SK-N-SH (cell line): ENCODE data around the gene DLD. TPM values are rescaled to one million over a fixed set of nuclear protein-coding genes. Genes with fewer than 3 reads are reported as not detected.

ENCODE experiments used
- CTCF ChIA-PET: fragments of 300-600, 350-600 bp; formaldehyde crosslinking; extraction: SDS; loops from one replicate; lab custom pipeline; 2021; lab: Yijun Ruan, JAX
- POLR2A ChIA-PET: fragments of 350-600 bp; sonication (Branson Sonifier 250); formaldehyde crosslinking; extraction: SDS; loops from one replicate; lab custom pipeline; 2020; ENCODE audit warnings: antibody characterized with exemption, inconsistent platforms; lab: Yijun Ruan, JAX
- DNase-seq: peaks from one replicate; pipeline ENCODE4 v3.0.0; 2012
- H2AFZ ChIP-seq: fragments of 200-600 bp; sonication (generic); 2 replicates; pipeline ENCODE4 v1.8.1; 2016; ENCODE audit warnings: antibody characterized with exemption, mild to moderate bottlenecking, low read depth
- H3F3A ChIP-seq: fragments of 200-600 bp; sonication (generic); replicated peaks from 2 replicates; pipeline ENCODE3; 2016; ENCODE audit warnings: antibody characterized with exemption, mild to moderate bottlenecking; ENCODE audit not compliant: insufficient read depth
- H3K27ac ChIP-seq, 2 experiments: fragments of 200-500 bp in 1 of 2; fragments of 200-600 bp in 1 of 2; sonication (Bioruptor generic) in 1 of 2; sonication (generic), shearing (Covaris generic) in 1 of 2; 2 replicates each; pipeline versions ENCODE4 v1.5.1 to v1.6.1; 2014 to 2016; ENCODE audit warnings: low read depth in 2 of 2, inconsistent platforms in 1 of 2, low read length in 1 of 2, mild to moderate bottlenecking in 1 of 2, mixed read lengths in 1 of 2
- H3K27me3 ChIP-seq: fragments of 200-600 bp; sonication (generic), shearing (Covaris generic); 2 replicates; pipeline ENCODE4 v1.6.1; 2016; ENCODE audit warnings: mixed run types; ENCODE audit not compliant: insufficient read depth
- H3K36me3 ChIP-seq, 2 experiments: fragments of 200-500 bp in 1 of 2; fragments of 200-600 bp in 1 of 2; sonication (Bioruptor generic) in 1 of 2; sonication (generic) in 1 of 2; replicated peaks in 1 of 2; 2 replicates each; pipeline versions ENCODE3 to v1.5.1; 2014 to 2016; ENCODE audit warnings: low read length in 1 of 2, mild to moderate bottlenecking in 1 of 2; ENCODE audit not compliant: insufficient read depth in 2 of 2, control insufficient read depth in 1 of 2
- H3K4me1 ChIP-seq, 2 experiments: fragments of 200-500 bp in 1 of 2; fragments of 200-600 bp in 1 of 2; sonication (Bioruptor generic) in 1 of 2; sonication (generic), shearing (Covaris generic) in 1 of 2; 2 replicates each; pipeline versions ENCODE4 v1.5.1 to v1.6.1; 2014 to 2016; ENCODE audit warnings: low read depth in 1 of 2, low read length in 1 of 2, mixed run types in 1 of 2; ENCODE audit not compliant: insufficient read depth in 2 of 2, control insufficient read depth in 1 of 2
- H3K4me2 ChIP-seq: fragments of 200-600 bp; sonication (generic), shearing (Covaris generic); 2 replicates; pipeline ENCODE4 v1.6.1; 2017; ENCODE audit warnings: mixed run types
- H3K4me3 ChIP-seq, 2 experiments: fragments of 200-500 bp in 1 of 2; fragments of 200-600 bp in 1 of 2; sonication (Bioruptor generic) in 1 of 2; sonication (generic), shearing (Covaris generic) in 1 of 2; 2 replicates each; pipeline versions ENCODE4 v1.5.1 to v1.8.1; 2014 to 2016; ENCODE audit warnings: low read depth in 2 of 2, inconsistent platforms in 1 of 2, low read length in 1 of 2, mild to moderate bottlenecking in 1 of 2, mixed read lengths in 1 of 2, moderate library complexity in 1 of 2
- H3K79me2 ChIP-seq: fragments of 200-600 bp; sonication (generic); 2 replicates; pipeline ENCODE4 v1.8.1; 2017; ENCODE audit warnings: mild to moderate bottlenecking; ENCODE audit not compliant: insufficient read depth
- H3K9ac ChIP-seq: fragments of 200-600 bp; sonication (generic); 2 replicates; pipeline ENCODE4 v1.6.1; 2017; ENCODE audit warnings: mixed run types
- H3K9me2 ChIP-seq: fragments of 200-600 bp; sonication (generic); 2 replicates; pipeline ENCODE4 v1.6.1; 2017; ENCODE audit warnings: mixed run types
- H3K9me3 ChIP-seq: fragments of 200-600 bp; sonication (generic); 2 replicates; pipeline ENCODE4 v1.6.1; 2017; ENCODE audit warnings: mixed run types, mild to moderate bottlenecking, moderate library complexity
- H4K20me1 ChIP-seq: fragments of 200-600 bp; sonication (generic); 2 replicates; pipeline ENCODE4 v1.6.1; 2017; ENCODE audit warnings: mild to moderate bottlenecking, mixed run types; ENCODE audit not compliant: insufficient read depth
- CHD2 ChIP-seq: fragments of 150-350 bp; IDR thresholded peaks from 2 replicates; pipeline ENCODE4 v1.6.1; 2018; ENCODE audit warnings: low read length; ENCODE audit not compliant: partially characterized antibody
- ELF1 ChIP-seq: IDR thresholded peaks from 2 replicates; pipeline ENCODE4 v1.4.0; 2012
- EZH2phosphoT487 ChIP-seq: fragments of 200-600 bp; sonication (generic); IDR thresholded peaks from 2 replicates; pipeline ENCODE4 v1.6.1; 2017; ENCODE audit warnings: low read depth, mixed run types, mild to moderate bottlenecking, antibody characterized with exemption, moderate library complexity, borderline replicate concordance
- GABPA ChIP-seq: IDR thresholded peaks from 2 replicates; pipeline ENCODE4 v1.4.0; 2012; ENCODE audit warnings: low read depth, mild to moderate bottlenecking
- GATA2 ChIP-seq: sonication (generic); formaldehyde crosslinking; IDR thresholded peaks from 2 replicates; pipeline ENCODE4 v1.5.0; 2020; ENCODE audit warnings: mild to moderate bottlenecking, missing genetic modification reagents
- JUND ChIP-seq: IDR thresholded peaks from 2 replicates; pipeline ENCODE4 v1.4.0; 2012
- NRF1 ChIP-seq: IDR thresholded peaks from 2 replicates; pipeline ENCODE4 v1.6.1; 2012; ENCODE audit warnings: low read depth, mild to moderate bottlenecking, low read length
- POLR2AphosphoS5 ChIP-seq: IDR thresholded peaks from 2 replicates; pipeline ENCODE4 v1.6.1; 2012; ENCODE audit warnings: low read depth, low read length
- RAD21 ChIP-seq: IDR thresholded peaks from 2 replicates; pipeline ENCODE4 v1.6.1; 2012; ENCODE audit warnings: mild to moderate bottlenecking, low read length
- RFX5 ChIP-seq: IDR thresholded peaks from 2 replicates; pipeline ENCODE4 v1.6.1; 2012; ENCODE audit warnings: mild to moderate bottlenecking, improper control_type of control experiment, low read length
- RXRA ChIP-seq: IDR thresholded peaks from 2 replicates; pipeline ENCODE4 v1.4.0; 2012; ENCODE audit warnings: low read depth, mild to moderate bottlenecking, borderline replicate concordance
- SMC3 ChIP-seq: IDR thresholded peaks from 2 replicates; pipeline ENCODE4 v1.6.1; 2012; ENCODE audit warnings: low read depth, low read length, improper control_type of control experiment
- TAF1 ChIP-seq: IDR thresholded peaks from 2 replicates; pipeline ENCODE4 v1.6.1; 2012; ENCODE audit warnings: low read depth, mild to moderate bottlenecking, low read length, moderate library complexity, borderline replicate concordance
- TEAD4 ChIP-seq: IDR thresholded peaks from 2 replicates; pipeline ENCODE4 v1.4.0; 2012; ENCODE audit warnings: mild to moderate bottlenecking, borderline replicate concordance; ENCODE audit not compliant: insufficient read depth
- WGBS: methylation state at CpG from one replicate; pipeline ENCODE4 v1.1.6; 2017; ENCODE audit warnings: low lambda C conversion rate; 5-methylcytosine and 5-hydroxymethylcytosine counted together
- polyA plus RNA-seq, 3 experiments: library from polyadenylated mRNA; depleted of rRNA; stranded (reverse); fragments of >200 nt; gene quantifications; 2 replicates each; pipeline ENCODE4 v1.2.3, GENCODE V29; 2012
- TF ChIP-seq, protein P1 (sequence below): IDR thresholded peaks from 2 replicates; pipeline ENCODE4 v1.4.0; 2012; ENCODE audit warnings: low read depth
- TF ChIP-seq, protein P2 (sequence below): IDR thresholded peaks from 2 replicates; pipeline ENCODE4 v1.4.0; 2012; ENCODE audit warnings: low read depth, borderline replicate concordance
- TF ChIP-seq, protein P3 (sequence below): fragments of 150-350 bp; IDR thresholded peaks from 2 replicates; pipeline ENCODE4 v1.6.1; 2017; ENCODE audit warnings: antibody characterized with exemption, low read length, low read depth, borderline replicate concordance
- TF ChIP-seq, protein P4 (sequence below): IDR thresholded peaks from 2 replicates; pipeline ENCODE4; 2012
- TF ChIP-seq, protein P5 (sequence below): fragments of 200-600 bp; sonication (generic); IDR thresholded peaks from 2 replicates; pipeline ENCODE4 v1.6.1; 2017; ENCODE audit warnings: antibody characterized with exemption, mild to moderate bottlenecking, moderate library complexity
- TF ChIP-seq, protein P6 (sequence below): IDR thresholded peaks from 2 replicates; pipeline ENCODE4 v1.6.1; 2012; ENCODE audit warnings: mild to moderate bottlenecking, low read depth, low read length, moderate library complexity

The DLD gene
- polyA plus RNA-seq, 1 of the 3 experiments (the other 2 are of a cell fraction), result 140 TPM

DNA sequence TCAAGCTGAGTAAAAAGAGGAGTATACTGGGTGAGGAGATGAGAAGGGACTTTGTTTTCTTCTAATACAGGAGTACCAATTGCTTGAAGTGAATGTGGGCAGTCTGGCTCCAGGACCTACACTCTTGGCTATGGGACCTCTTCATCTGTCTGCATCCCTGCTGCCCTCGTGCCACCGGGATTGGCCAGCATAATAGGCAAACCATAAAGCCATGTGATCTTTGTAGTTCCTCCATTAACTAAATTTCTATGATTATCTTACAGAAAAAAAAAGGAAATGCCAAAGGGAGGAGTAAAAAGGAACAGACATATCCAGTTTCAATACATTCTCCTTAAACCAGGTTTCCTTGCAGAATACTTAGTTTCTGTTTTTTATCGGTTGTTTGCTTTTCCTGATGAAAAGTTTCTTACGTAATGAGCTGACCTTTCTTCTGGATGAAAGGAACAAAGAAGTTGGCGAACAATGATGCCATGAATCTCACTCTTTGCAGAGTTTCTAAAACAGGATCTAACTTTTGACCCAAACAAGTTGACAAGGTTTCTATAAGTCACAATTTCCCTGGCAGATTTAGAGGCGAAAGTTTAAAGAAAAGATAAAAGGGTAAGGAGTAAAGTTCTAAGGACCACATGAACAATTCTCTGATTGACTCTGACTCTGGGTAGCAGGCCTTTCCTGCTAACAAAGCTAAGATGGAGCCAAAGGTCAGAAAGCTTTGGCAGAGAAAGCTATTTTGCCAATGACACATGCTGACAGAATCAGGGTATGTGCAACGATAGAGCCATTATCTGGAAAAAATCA, 57.9 kb downstream of the DLD start (continued):
- TF ChIP-seq, protein P1, sequence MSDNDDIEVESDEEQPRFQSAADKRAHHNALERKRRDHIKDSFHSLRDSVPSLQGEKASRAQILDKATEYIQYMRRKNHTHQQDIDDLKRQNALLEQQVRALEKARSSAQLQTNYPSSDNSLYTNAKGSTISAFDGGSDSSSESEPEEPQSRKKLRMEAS, result peak; percentile 71
- TF ChIP-seq TAF1, result peak; percentile 62; the same call in 1 of the 2 replicates
- peak; percentile 95 for TF ChIP-seq JUND
- TF ChIP-seq, protein P2, sequence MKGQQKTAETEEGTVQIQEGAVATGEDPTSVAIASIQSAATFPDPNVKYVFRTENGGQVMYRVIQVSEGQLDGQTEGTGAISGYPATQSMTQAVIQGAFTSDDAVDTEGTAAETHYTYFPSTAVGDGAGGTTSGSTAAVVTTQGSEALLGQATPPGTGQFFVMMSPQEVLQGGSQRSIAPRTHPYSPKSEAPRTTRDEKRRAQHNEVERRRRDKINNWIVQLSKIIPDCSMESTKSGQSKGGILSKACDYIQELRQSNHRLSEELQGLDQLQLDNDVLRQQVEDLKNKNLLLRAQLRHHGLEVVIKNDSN, result peak; percentile 58; the same call in 1 of the 2 replicates
- TF ChIP-seq RXRA, result peak; percentile 94
- no peak for TF ChIP-seq RFX5
- no peak for TF ChIP-seq SMC3
- no peak for TF ChIP-seq EZH2phosphoT487
- TF ChIP-seq POLR2AphosphoS5, result peak; percentile 83; the same call in 1 of the 2 replicates
- TF ChIP-seq NRF1, result no peak
- peak; percentile 96 for TF ChIP-seq TEAD4
- TF ChIP-seq GATA2 (CRISPR knock-in tag), result no peak
- TF ChIP-seq, all 33 proteins: peak for 19

DNA sequence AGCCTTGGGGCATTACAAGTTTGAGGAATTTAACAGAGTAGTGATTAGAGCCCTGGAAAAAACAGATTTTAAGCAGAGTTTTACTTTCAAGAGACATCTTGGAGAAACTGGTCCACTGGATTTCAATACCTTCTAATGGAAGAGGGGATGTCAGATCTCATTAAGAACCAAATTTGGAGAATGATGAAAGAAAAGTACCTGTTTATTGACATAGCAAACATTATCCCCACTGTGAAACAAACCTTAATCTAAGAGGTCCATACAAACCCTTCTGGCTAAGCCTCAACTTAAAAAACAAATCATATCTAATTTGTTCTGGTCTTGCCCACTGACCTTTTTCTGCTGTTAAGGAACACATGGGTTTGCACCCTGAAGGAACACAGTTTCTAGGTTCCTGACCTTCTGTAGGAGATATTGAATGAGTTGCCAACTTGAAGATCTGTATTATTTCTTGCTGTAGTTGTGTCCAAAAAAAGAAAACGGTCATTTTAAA, 58.5 kb downstream of the DLD start:
- Histone ChIP-seq H3K9me2 (no peaks in the 10 kb centered on the region), H2AFZ (no peak overlapping the region), H3K27me3 (no peaks in the 10 kb centered on the region), H3K36me3 (peaks cover 80 to 83% of the 10 kb centered on the region in 2 experiments), H3K9ac (peak overlapping the region; percentile 34; the same call in 1 of the 2 replicates), H3K4me2 (peak overlapping the region; percentile 31; the same call in 1 of the 2 replicates), H3F3A (peaks cover 83% of the 10 kb centered on the region), H3K4me1 (peaks cover 45 to 71% of the 10 kb centered on the region in 2 experiments), H4K20me1 (peaks cover 4% of the 10 kb centered on the region; the same call in 1 of the 2 replicates), H3K79me2 (peaks cover 26% of the 10 kb centered on the region; the same call in 1 of the 2 replicates), H3K9me3 (no peaks in the 10 kb centered on the region), H3K4me3 (no peak overlapping the region), H3K27ac (peak overlapping the region; percentile 89 to 93; a peak in 3 of 4 replicates)
- ChIA-PET CTCF (interaction anchor here (1.1 to 1.5 kb wide), 2 partner anchors 41 to 67 kb away, joined by 3 to 4 read pairs; no protein-coding TSS in a partner anchor), POLR2A (no interaction called here)
- no peak for DNase-seq
- WGBS, result 51% methylated on average over 1 of the region's 1 CpG
- TF ChIP-seq, protein P3, sequence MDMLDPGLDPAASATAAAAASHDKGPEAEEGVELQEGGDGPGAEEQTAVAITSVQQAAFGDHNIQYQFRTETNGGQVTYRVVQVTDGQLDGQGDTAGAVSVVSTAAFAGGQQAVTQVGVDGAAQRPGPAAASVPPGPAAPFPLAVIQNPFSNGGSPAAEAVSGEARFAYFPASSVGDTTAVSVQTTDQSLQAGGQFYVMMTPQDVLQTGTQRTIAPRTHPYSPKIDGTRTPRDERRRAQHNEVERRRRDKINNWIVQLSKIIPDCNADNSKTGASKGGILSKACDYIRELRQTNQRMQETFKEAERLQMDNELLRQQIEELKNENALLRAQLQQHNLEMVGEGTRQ, result no peak
- TF ChIP-seq, protein P4, sequence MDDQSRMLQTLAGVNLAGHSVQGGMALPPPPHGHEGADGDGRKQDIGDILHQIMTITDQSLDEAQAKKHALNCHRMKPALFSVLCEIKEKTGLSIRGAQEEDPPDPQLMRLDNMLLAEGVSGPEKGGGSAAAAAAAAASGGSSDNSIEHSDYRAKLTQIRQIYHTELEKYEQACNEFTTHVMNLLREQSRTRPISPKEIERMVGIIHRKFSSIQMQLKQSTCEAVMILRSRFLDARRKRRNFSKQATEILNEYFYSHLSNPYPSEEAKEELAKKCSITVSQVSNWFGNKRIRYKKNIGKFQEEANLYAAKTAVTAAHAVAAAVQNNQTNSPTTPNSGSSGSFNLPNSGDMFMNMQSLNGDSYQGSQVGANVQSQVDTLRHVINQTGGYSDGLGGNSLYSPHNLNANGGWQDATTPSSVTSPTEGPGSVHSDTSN, result no peak
- TF ChIP-seq, protein P1, result no peak
- TF ChIP-seq CHD2, result no peak
- TF ChIP-seq GABPA, result no peak
- TF ChIP-seq RAD21, result no peak
- TF ChIP-seq, protein P5, sequence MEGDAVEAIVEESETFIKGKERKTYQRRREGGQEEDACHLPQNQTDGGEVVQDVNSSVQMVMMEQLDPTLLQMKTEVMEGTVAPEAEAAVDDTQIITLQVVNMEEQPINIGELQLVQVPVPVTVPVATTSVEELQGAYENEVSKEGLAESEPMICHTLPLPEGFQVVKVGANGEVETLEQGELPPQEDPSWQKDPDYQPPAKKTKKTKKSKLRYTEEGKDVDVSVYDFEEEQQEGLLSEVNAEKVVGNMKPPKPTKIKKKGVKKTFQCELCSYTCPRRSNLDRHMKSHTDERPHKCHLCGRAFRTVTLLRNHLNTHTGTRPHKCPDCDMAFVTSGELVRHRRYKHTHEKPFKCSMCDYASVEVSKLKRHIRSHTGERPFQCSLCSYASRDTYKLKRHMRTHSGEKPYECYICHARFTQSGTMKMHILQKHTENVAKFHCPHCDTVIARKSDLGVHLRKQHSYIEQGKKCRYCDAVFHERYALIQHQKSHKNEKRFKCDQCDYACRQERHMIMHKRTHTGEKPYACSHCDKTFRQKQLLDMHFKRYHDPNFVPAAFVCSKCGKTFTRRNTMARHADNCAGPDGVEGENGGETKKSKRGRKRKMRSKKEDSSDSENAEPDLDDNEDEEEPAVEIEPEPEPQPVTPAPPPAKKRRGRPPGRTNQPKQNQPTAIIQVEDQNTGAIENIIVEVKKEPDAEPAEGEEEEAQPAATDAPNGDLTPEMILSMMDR, result no peak
- no peak for TF ChIP-seq ELF1
- TF ChIP-seq, protein P6, sequence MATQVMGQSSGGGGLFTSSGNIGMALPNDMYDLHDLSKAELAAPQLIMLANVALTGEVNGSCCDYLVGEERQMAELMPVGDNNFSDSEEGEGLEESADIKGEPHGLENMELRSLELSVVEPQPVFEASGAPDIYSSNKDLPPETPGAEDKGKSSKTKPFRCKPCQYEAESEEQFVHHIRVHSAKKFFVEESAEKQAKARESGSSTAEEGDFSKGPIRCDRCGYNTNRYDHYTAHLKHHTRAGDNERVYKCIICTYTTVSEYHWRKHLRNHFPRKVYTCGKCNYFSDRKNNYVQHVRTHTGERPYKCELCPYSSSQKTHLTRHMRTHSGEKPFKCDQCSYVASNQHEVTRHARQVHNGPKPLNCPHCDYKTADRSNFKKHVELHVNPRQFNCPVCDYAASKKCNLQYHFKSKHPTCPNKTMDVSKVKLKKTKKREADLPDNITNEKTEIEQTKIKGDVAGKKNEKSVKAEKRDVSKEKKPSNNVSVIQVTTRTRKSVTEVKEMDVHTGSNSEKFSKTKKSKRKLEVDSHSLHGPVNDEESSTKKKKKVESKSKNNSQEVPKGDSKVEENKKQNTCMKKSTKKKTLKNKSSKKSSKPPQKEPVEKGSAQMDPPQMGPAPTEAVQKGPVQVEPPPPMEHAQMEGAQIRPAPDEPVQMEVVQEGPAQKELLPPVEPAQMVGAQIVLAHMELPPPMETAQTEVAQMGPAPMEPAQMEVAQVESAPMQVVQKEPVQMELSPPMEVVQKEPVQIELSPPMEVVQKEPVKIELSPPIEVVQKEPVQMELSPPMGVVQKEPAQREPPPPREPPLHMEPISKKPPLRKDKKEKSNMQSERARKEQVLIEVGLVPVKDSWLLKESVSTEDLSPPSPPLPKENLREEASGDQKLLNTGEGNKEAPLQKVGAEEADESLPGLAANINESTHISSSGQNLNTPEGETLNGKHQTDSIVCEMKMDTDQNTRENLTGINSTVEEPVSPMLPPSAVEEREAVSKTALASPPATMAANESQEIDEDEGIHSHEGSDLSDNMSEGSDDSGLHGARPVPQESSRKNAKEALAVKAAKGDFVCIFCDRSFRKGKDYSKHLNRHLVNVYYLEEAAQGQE, result no peak
